Measurements from ENCODE around the gene OCA2.

DNA sequence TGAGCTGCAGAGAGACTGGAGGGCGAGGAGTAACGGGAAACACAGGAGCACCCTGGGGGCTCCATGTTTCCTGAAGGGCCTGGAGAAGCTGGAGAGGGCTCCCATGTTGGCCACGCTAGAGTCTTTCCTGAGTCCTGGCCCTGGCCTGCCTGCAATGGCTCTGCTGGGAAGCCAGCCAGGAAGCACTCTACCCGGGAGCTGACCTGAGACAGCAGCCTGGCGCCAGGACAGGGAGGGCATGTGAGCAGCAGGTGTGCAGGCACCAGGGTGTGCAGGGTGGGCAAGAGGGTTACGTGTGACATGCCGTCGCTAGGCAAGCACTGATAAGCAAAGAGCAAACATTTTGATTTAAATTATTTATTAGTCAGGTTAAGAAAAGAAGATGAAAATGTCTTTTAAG, 301.4 kb downstream of the OCA2 start:
- TF ChIP-seq, protein P1, sequence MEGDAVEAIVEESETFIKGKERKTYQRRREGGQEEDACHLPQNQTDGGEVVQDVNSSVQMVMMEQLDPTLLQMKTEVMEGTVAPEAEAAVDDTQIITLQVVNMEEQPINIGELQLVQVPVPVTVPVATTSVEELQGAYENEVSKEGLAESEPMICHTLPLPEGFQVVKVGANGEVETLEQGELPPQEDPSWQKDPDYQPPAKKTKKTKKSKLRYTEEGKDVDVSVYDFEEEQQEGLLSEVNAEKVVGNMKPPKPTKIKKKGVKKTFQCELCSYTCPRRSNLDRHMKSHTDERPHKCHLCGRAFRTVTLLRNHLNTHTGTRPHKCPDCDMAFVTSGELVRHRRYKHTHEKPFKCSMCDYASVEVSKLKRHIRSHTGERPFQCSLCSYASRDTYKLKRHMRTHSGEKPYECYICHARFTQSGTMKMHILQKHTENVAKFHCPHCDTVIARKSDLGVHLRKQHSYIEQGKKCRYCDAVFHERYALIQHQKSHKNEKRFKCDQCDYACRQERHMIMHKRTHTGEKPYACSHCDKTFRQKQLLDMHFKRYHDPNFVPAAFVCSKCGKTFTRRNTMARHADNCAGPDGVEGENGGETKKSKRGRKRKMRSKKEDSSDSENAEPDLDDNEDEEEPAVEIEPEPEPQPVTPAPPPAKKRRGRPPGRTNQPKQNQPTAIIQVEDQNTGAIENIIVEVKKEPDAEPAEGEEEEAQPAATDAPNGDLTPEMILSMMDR (IDR thresholded peaks at IDR 0.05) = no peak
- TF ChIP-seq POLR2A (IDR thresholded peaks at IDR 0.05) (no peak), POLR2AphosphoS5 (IDR thresholded peaks at IDR 0.05; ENCODE audit: insufficient read depth in 1 of 2, low read depth in 1 of 2) (no peak)

Measured in vagina (tissue), 2 donors.